HepG2 (cell line): ENCODE data around the gene TP63. TPM values are rescaled to one million over a fixed set of nuclear protein-coding genes. Genes with fewer than 3 reads are reported as not detected.

Experiments used
- ATAC-seq: fragments of 200-7000 bp; cut with Tn5 transposase; 3 replicates; pipeline ENCODE4 v1.9.1; 2020; ENCODE audit warnings: mild to moderate bottlenecking, moderate library complexity
- BruUV-seq: library from RNA; stranded (reverse); fragments of 400-500 nt; replicated peaks from 2 replicates; lab custom pipeline; 2021; lab: Mats Ljungman, UMichigan
- CTCF ChIA-PET: fragments of 300-600 bp; formaldehyde crosslinking; extraction: SDS; loops from one replicate; lab custom pipeline; 2021; ENCODE audit warnings: low total read pairs, inconsistent platforms, low intra/inter-chr PET ratio; lab: Yijun Ruan, JAX
- POLR2A ChIA-PET: fragments of 350-600 bp; sonication (Branson Sonifier 250); formaldehyde crosslinking; loops from one replicate; lab custom pipeline; 2020; ENCODE audit warnings: antibody characterized with exemption, inconsistent platforms; lab: Yijun Ruan, JAX
- DNase-seq: peaks from one replicate; pipeline ENCODE4 v3.0.0-alpha.2; 2015; ENCODE audit warnings: low spot score
- FAIRE-seq: peaks from 3 replicates; lab custom pipeline; 2011; peaks lifted over from hg19 to GRCh38; lab: Jason Lieb, UNC
- H2AFZ ChIP-seq: one replicate; pipeline ENCODE4 v1.6.1; 2011; ENCODE audit warnings: low read length, inconsistent platforms
- H3K27ac ChIP-seq: fragments of 300-600 bp; 3 replicates; pipeline ENCODE4 v1.8.0; 2011; ENCODE audit warnings: mixed run types, mild to moderate bottlenecking, mixed read lengths, low read length, inconsistent platforms; ENCODE audit not compliant: insufficient read depth; ENCODE audit errors: extremely low read length
- H3K27me3 ChIP-seq, 2 experiments: fragments of 200-600 bp in 1 of 2; 2 replicates in 1 of 2; 3 replicates in 1 of 2; pipeline versions ENCODE4 v1.6.0 to v1.8.0; 2011; ENCODE audit warnings: low read length in 2 of 2, mild to moderate bottlenecking in 2 of 2, moderate library complexity in 2 of 2, inconsistent platforms in 1 of 2; ENCODE audit not compliant: insufficient read depth in 2 of 2, control insufficient read depth in 1 of 2
- H3K36me3 ChIP-seq, 2 experiments: fragments of 200-600 bp in 1 of 2; replicated peaks in 1 of 2; 2 replicates in 1 of 2; 3 replicates in 1 of 2; pipeline versions ENCODE4 v1.5.1 to v1.8.0; 2011; ENCODE audit warnings: low read length in 2 of 2, inconsistent platforms in 1 of 2; ENCODE audit not compliant: insufficient read depth in 2 of 2, control insufficient read depth in 1 of 2
- H3K4me1 ChIP-seq: 2 replicates; pipeline ENCODE4 v1.5.1; 2012; ENCODE audit warnings: low read length, inconsistent platforms; ENCODE audit not compliant: insufficient read depth
- H3K4me2 ChIP-seq: 2 replicates; pipeline ENCODE4 v1.6.0; 2011; ENCODE audit warnings: low read depth, low read length, inconsistent platforms
- H3K4me3 ChIP-seq, 3 experiments: fragments of 200-600 bp in 1 of 3; sonication (generic), shearing (Covaris generic) in 1 of 3; replicated peaks in 1 of 3; 2 replicates each; pipeline ENCODE4 v1.5.1; 2011 to 2016; ENCODE audit warnings: low read length in 3 of 3, inconsistent platforms in 2 of 3, low read depth in 2 of 3, mild to moderate bottlenecking in 2 of 3, control low read depth in 1 of 3, mixed read lengths in 1 of 3; ENCODE audit not compliant: insufficient read depth in 1 of 3
- H3K79me2 ChIP-seq: one replicate; pipeline ENCODE4 v1.6.1; 2011; ENCODE audit warnings: low read length, inconsistent platforms; ENCODE audit not compliant: insufficient read depth
- H3K9ac ChIP-seq: 2 replicates; pipeline ENCODE4 v1.6.0; 2011; ENCODE audit warnings: mild to moderate bottlenecking, low read depth, low read length, inconsistent platforms; ENCODE audit not compliant: insufficient read depth
- H3K9me3 ChIP-seq: 2 replicates; pipeline ENCODE4 v1.5.1; 2012; ENCODE audit warnings: mild to moderate bottlenecking, low read length
- H4K20me1 ChIP-seq: 2 replicates; pipeline ENCODE4 v1.6.0; 2011; ENCODE audit warnings: inconsistent platforms, mild to moderate bottlenecking, low read length, moderate library complexity; ENCODE audit not compliant: insufficient read depth
- ARID4A ChIP-seq: sonication (generic); formaldehyde crosslinking; IDR thresholded peaks from 2 replicates; pipeline ENCODE4 v1.5.0; 2020; ENCODE audit warnings: mild to moderate bottlenecking, missing genetic modification reagents, borderline replicate concordance
- CTCF ChIP-seq: sonication (generic); formaldehyde crosslinking; IDR thresholded peaks from 2 replicates; pipeline ENCODE4 v1.5.0; 2020; ENCODE audit warnings: mild to moderate bottlenecking, missing genetic modification reagents, moderate library complexity
- ELF3 ChIP-seq: IDR thresholded peaks from 2 replicates; pipeline ENCODE4 v1.6.1; 2016; ENCODE audit warnings: missing genetic modification reagents, missing compliant biosample characterization
- HDAC6 ChIP-seq: fragments of 200-600 bp; sonication (generic); IDR thresholded peaks from 2 replicates; pipeline ENCODE4 v1.7.0; 2017; ENCODE audit warnings: mild to moderate bottlenecking, antibody characterized with exemption, low read length, low read depth
- ZKSCAN5 ChIP-seq: sonication (generic); formaldehyde crosslinking; IDR thresholded peaks from 2 replicates; pipeline ENCODE4 v1.5.1; 2020; ENCODE audit warnings: mild to moderate bottlenecking, missing genetic modification reagents
- ZNF282 ChIP-seq: fragments of 450-650 bp; IDR thresholded peaks from 2 replicates; pipeline ENCODE4 v1.6.1; 2018; ENCODE audit not compliant: partially characterized antibody
- ZNF709 ChIP-seq: sonication (generic); formaldehyde crosslinking; IDR thresholded peaks from 2 replicates; pipeline ENCODE4 v1.5.0; 2020; ENCODE audit warnings: mild to moderate bottlenecking, missing genetic modification reagents
- ZSCAN20 ChIP-seq: sonication (generic); formaldehyde crosslinking; IDR thresholded peaks from 2 replicates; pipeline ENCODE4 v1.4.0; 2020; ENCODE audit warnings: missing genetic modification reagents, mild to moderate bottlenecking, borderline replicate concordance
- WGBS: methylation state at CpG from one replicate; pipeline ENCODE4 v1.1.6; 2017; ENCODE audit warnings: low lambda C conversion rate; 5-methylcytosine and 5-hydroxymethylcytosine counted together
- in situ Hi-C: cut with HindIII; loops from 2 replicates; pipeline ENCODE4 v1.10.0; 2017; ENCODE audit warnings: low pct_unique_long_range_greater_than_20kb; ENCODE audit not compliant: extremely low pct_ligation_motif_present
- intact Hi-C: fragments of 100-400 bp; cut with micrococcal nuclease; formaldehyde crosslinking; loops from one replicate; pipeline ENCODE4 v1.10.0; 2022; ENCODE audit not compliant: unreplicated experiment
- polyA plus RNA-seq, 8 experiments: library from polyadenylated mRNA; depleted of rRNA in 3 of 8; stranded (reverse) in 7 of 8; unstranded in 1 of 8; fragments of >200 nt; fragmentation: Illumina TruSeq in 4 of 8; extraction: Trizol in 4 of 8; gene quantifications; 2 replicates each; pipeline versions ENCODE4 v1.2.1 to v1.2.3, GENCODE V29; 2011 to 2016; ENCODE audit warnings: low read depth in 4 of 8, missing spikeins in 1 of 8, mixed read lengths in 1 of 8; ENCODE audit not compliant: insufficient read depth in 1 of 8
- total RNA-seq, 5 experiments: library from RNA; depleted of rRNA; stranded (reverse); fragments of >200 nt; fragmentation: Illumina TruSeq; extraction: Trizol; gene quantifications; 2 replicates each; pipeline ENCODE4 v1.2.3, GENCODE V29; 2016; ENCODE audit warnings: low read depth in 1 of 5
- TF ChIP-seq, protein P1 (sequence below), 2 experiments: fragments of 450-650 bp in 1 of 2; sonication (generic) in 1 of 2; formaldehyde crosslinking; IDR thresholded peaks; 2 replicates each; pipeline versions ENCODE4 v1.5.0 to v1.8.0; 2020 to 2022; ENCODE audit warnings: mild to moderate bottlenecking in 1 of 2, missing genetic modification reagents in 1 of 2
- TF ChIP-seq, protein P2 (sequence below): sonication (generic); formaldehyde crosslinking; IDR thresholded peaks from 2 replicates; pipeline ENCODE4 v1.4.0; 2020; ENCODE audit warnings: missing genetic modification reagents, low read depth, mild to moderate bottlenecking, borderline replicate concordance
- TF ChIP-seq, protein P3 (sequence below): sonication (generic); formaldehyde crosslinking; IDR thresholded peaks from 2 replicates; pipeline ENCODE4 v1.5.1; 2020; ENCODE audit warnings: mild to moderate bottlenecking, missing genetic modification reagents, moderate library complexity

The TP63 gene
- total and polyA plus RNA-seq, 2 of the 13 experiments (the other 11 are each of a cell fraction or from before 2014, with no cell fraction given), result not detected

DNA sequence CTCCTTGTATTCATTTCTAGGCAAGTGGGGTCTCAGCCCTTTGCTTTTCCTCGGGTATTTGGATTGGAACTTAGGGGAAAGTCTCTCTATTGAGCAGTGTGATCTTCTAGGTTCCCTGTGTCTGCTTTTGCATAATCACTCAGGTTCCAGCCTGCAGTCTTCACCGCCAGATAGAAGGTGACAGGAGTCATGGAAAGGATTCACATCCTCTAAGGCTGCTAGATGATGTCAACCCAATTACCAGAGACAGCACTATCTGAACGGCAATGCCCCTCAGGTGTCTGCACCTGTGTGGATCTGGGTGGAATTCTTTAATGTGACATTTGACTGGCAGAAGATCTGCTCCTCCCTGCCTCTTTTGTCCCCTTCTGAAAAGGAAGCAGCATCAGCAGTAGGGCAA lies 311.8 kb downstream of the TP63 start (continued):
- TF ChIP-seq ARID4A (CRISPR knock-in tag) (no peak), CTCF (no peak), ZNF709 (no peak), HDAC6 (no peak)
- TF ChIP-seq, all 625 proteins: peak for 0

- 75% methylated on average over 14 of the region's 14 CpGs for WGBS
- H2AFZ ChIP-seq, result no peak overlapping the region
- ATAC-seq (no peak), DNase-seq (no peak), FAIRE-seq (no peak)
- H3K36me3 ChIP-seq, result no peaks in the 10 kb centered on the region
- CTCF ChIA-PET, result no interaction called here
- no peaks in the 10 kb centered on the region for H3K9me3 ChIP-seq
- no peak overlapping the region for H3K9ac ChIP-seq
- peaks cover 26% of the 10 kb centered on the region for H3K4me1 ChIP-seq
- no peaks in the 10 kb centered on the region for H3K79me2 ChIP-seq
- in situ Hi-C loops (loop anchor here (5.0 kb wide), 1 partner anchor 672 kb away; no protein-coding TSS in a partner anchor), intact Hi-C loops (no loop called here)
- no peaks in the 10 kb centered on the region for H4K20me1 ChIP-seq
- no peak overlapping the region for H3K4me3 ChIP-seq
- H3K27ac ChIP-seq, result no peak overlapping the region
- H3K27me3 ChIP-seq, result no peaks in the 10 kb centered on the region
- POLR2A ChIA-PET, result no interaction called here
- no peak overlapping the region for H3K4me2 ChIP-seq
- BruUV-seq, result no TSS peak
- TF ChIP-seq ELF3 (CRISPR knock-in tag), result no peak
- TF ChIP-seq ZNF282, result no peak
- no peak for TF ChIP-seq ZKSCAN5 (CRISPR knock-in tag)
- TF ChIP-seq, protein P1, sequence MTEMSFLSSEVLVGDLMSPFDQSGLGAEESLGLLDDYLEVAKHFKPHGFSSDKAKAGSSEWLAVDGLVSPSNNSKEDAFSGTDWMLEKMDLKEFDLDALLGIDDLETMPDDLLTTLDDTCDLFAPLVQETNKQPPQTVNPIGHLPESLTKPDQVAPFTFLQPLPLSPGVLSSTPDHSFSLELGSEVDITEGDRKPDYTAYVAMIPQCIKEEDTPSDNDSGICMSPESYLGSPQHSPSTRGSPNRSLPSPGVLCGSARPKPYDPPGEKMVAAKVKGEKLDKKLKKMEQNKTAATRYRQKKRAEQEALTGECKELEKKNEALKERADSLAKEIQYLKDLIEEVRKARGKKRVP (CRISPR knock-in tag; IDR thresholded peaks at IDR 0.05), result no peak
- TF ChIP-seq, protein P2, sequence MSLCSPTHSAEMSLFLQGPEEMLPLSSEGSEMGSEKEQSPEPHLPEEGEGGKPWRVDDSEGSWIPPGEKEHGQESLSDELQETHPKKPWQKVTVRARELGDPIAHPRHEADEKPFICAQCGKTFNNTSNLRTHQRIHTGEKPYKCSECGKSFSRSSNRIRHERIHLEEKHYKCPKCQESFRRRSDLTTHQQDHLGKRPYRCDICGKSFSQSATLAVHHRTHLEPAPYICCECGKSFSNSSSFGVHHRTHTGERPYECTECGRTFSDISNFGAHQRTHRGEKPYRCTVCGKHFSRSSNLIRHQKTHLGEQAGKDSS (CRISPR knock-in tag), result no peak
- no peak for TF ChIP-seq ZSCAN20 (CRISPR knock-in tag)
- TF ChIP-seq, protein P3, sequence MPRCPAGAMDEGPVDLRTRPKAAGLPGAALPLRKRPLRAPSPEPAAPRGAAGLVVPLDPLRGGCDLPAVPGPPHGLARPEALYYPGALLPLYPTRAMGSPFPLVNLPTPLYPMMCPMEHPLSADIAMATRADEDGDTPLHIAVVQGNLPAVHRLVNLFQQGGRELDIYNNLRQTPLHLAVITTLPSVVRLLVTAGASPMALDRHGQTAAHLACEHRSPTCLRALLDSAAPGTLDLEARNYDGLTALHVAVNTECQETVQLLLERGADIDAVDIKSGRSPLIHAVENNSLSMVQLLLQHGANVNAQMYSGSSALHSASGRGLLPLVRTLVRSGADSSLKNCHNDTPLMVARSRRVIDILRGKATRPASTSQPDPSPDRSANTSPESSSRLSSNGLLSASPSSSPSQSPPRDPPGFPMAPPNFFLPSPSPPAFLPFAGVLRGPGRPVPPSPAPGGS (CRISPR knock-in tag), result no peak
Measured at GRCh38 chr3:189944285-189945145, 313.3 kb downstream of the TP63 start.
